Small intestine (tissue), 7 donors: Measurements from ENCODE around the gene SPNS2. TPM values are rescaled to one million over a fixed set of nuclear protein-coding genes. Genes with fewer than 3 reads are reported as not detected.
A peak's percentile ranks its signal among the peaks of the same experiment; 100 is the strongest.

Experiments used
- DNase-seq, 2 donors: peaks; one replicate each; pipeline versions ENCODE4 v3.0.0 to v3.0.0-alpha.2; 2013
- FAIRE-seq: peaks from 2 replicates; lab custom pipeline; 2012; peaks lifted over from hg19 to GRCh38; lab: Jason Lieb, UNC
- H3K27ac ChIP-seq, 3 donors: one replicate each; pipeline ENCODE4 v1.5.1; 2013; ENCODE audit warnings: low read length in 2 of 3, mild to moderate bottlenecking in 2 of 3, control low read depth in 1 of 3, inconsistent platforms in 1 of 3, low read depth in 1 of 3, moderate library complexity in 1 of 3
- H3K27me3 ChIP-seq, 3 donors: one replicate each; pipeline ENCODE4 v1.6.1; 2013; ENCODE audit warnings: low read length in 3 of 3, inconsistent platforms in 1 of 3; ENCODE audit not compliant: control insufficient read depth in 3 of 3, insufficient read depth in 3 of 3
- H3K36me3 ChIP-seq, 3 donors: one replicate each; pipeline ENCODE4 v1.6.1; 2013; ENCODE audit warnings: low read length in 3 of 3, inconsistent platforms in 1 of 3, low read depth in 1 of 3, mild to moderate bottlenecking in 1 of 3, moderate library complexity in 1 of 3; ENCODE audit not compliant: control insufficient read depth in 3 of 3, insufficient read depth in 2 of 3
- H3K4me1 ChIP-seq, 3 donors: one replicate each; pipeline ENCODE4 v1.6.1; 2013; ENCODE audit warnings: low read length in 2 of 3, inconsistent platforms in 1 of 3, low read depth in 1 of 3, mild to moderate bottlenecking in 1 of 3, moderate library complexity in 1 of 3; ENCODE audit not compliant: control insufficient read depth in 3 of 3, insufficient read depth in 2 of 3
- H3K4me3 ChIP-seq, 3 donors: one replicate each; pipeline ENCODE4 v1.5.1; 2013; ENCODE audit warnings: low read length in 3 of 3, control low read depth in 1 of 3, inconsistent platforms in 1 of 3, low read depth in 1 of 3, mild to moderate bottlenecking in 1 of 3, moderate library complexity in 1 of 3
- H3K9me3 ChIP-seq, 2 donors: one replicate each; pipeline ENCODE4 v1.6.1; 2013; ENCODE audit warnings: low read depth in 1 of 2, low read length in 1 of 2; ENCODE audit not compliant: control insufficient read depth in 2 of 2, insufficient read depth in 1 of 2
- WGBS, 3 donors: extraction: QIAGEN DNeasy Blood & Tissue Kit; methylation state at CpG; one replicate each; pipeline ENCODE4 v1.1.7; 2013; 5-methylcytosine and 5-hydroxymethylcytosine counted together
- polyA plus RNA-seq, 4 donors: library from polyadenylated mRNA; stranded (reverse) in 3 of 4; unstranded in 1 of 4; fragments of 200-250 nt in 3 of 4; fragments of 120-200 nt in 1 of 4; gene quantifications; one replicate each; pipeline versions ENCODE4 v1.2.1 to v1.2.3, GENCODE V29; 2013
- donor health status: healthy with polysubstance abuse.
- donor health status: control.
- donor health status: control.
- donor health status: Bipolar disorder and iron deficiency.
- donor health status: healthy.

The SPNS2 gene
- polyA plus RNA-seq, 4 donors, result 6.3 to 37.3 (median 22.3) TPM

DNA sequence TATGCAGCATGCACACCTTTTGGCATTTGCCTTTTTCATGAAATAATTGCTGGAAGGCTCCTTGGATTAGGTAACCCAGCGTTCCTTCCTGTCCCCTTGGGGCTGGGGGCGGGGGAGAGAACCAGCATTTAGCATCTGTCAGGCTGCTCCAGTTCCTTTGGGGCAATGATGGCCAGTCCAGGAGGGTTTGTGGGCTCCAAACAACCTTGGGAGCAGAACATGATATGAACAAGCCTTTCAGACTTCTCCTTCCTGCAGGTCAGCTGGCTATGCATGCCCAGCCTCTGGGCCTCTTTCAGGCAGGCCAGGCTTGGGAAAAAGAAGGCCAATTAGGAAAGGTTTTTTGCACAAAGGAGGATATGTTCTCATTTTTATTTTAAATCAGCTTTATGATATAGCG lies 84.5 kb downstream of the SPNS2 start:
- Histone ChIP-seq H3K36me3 (peaks cover 0 to 2% (median 0%) of the 10 kb centered on the region in 3 donors), H3K27ac (no peak overlapping the region), H3K4me1 (peaks cover 0 to 35% (median 0%) of the 10 kb centered on the region in 3 donors), H3K4me3 (no peak overlapping the region), H3K27me3 (peaks cover 11 to 23% (median 18%) of the 10 kb centered on the region in 3 donors), H3K9me3 (no peaks in the 10 kb centered on the region)
- no peak for DNase-seq
- WGBS, 3 donors, result 75 to 86% (median 77%) methylated on average over 3 of the region's 3 CpGs
- FAIRE-seq, result no peak

- Histone ChIP-seq H3K4me1 (peaks cover 0 to 40% (median 0%) of the 10 kb centered on the region in 3 donors), H3K9me3 (no peaks in the 10 kb centered on the region), H3K36me3 (peaks cover 0 to 2% (median 0%) of the 10 kb centered on the region in 3 donors), H3K27me3 (peaks cover 11 to 23% (median 18%) of the 10 kb centered on the region in 3 donors), H3K4me3 (peak overlapping the region in 2 of 3 donors; percentile 49 to 52), H3K27ac (peak overlapping the region in 1 of 3 donors; percentile 21)
- FAIRE-seq (no peak), DNase-seq (peak in 1 of 2 donors; percentile 75)
- WGBS, 3 donors, result 20 to 34% (median 31%) methylated on average over 10 to 12 of the region's 12 CpGs
Observed at GRCh38 chr17:4583782-4584100, 85.1 kb downstream of the SPNS2 start.

DNA sequence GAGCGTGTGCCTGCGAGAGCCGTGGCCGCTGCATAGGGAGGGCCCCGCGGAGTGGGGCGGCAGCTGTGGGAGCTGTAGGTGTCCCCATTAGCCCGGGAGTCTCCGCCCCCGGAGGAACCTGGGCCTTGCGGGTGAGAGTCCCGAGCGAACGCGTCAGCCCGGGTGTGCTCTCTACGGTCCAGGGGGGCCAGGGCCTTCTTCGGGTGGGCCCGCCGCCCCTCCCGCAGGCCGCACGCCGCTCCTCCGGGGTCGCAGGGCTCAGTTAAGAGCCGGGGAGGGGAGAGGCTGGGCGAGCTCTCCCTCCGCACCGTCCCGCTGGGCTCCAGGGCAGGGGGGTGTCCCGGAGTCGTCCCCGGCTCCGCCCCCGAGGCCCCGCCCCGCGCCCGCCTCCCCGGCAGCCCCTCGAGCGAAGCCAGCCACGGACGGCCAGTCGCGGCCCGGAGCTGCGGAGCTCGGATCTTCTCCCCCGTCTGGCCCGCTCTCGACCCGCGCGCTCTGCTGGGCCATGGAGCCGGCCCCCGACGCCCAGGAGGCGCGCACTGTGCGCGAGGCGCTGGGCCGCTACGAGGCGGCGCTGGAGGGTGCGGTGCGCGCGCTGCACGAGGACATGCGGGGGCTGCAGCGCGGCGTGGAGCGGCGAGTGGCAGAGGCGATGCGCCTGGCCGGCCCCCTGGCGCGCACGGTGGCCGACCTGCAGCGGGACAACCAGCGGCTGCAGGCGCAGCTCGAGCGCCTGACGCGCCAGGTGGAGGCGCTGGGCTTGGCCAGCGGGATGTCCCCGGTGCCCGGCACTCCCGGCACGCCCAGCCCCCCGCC lies 85.6 kb downstream of the SPNS2 start, which contains the start of gene SMTNL2:
TSS of gene SMTNL2 (plus strand) at position 429 of the 816 bp plus-strand sequence. CDS start at position 506, 77 bp downstream.
- DNase-seq (peak in 1 of 2 donors; percentile 76), FAIRE-seq (no peak)
- 0 to 2% (median 1%) methylated on average over 53 to 100 of the region's 100 CpGs for WGBS, 3 donors
- peaks cover 11 to 23% (median 18%) of the 10 kb centered on the region in 3 donors for H3K27me3 ChIP-seq
- no peaks in the 10 kb centered on the region for H3K9me3 ChIP-seq
- peak within 1 kb of the TSS in 1 of 3 donors; percentile 21 for H3K27ac ChIP-seq
- peaks cover 0 to 42% (median 0%) of the 10 kb centered on the region in 3 donors for H3K4me1 ChIP-seq
- peak within 1 kb of the TSS in 2 of 3 donors; percentile 49 to 52 for H3K4me3 ChIP-seq
- H3K36me3 ChIP-seq, result peaks cover 0 to 2% (median 0%) of the 10 kb centered on the region in 3 donors

GRCh38 chr17:4584917-4585637 lies 86.4 kb downstream of the SPNS2 start:
- Histone ChIP-seq H3K4me3 (peak overlapping the region in 2 of 3 donors; percentile 46 to 49), H3K27ac (no peak overlapping the region), H3K27me3 (peaks cover 11 to 23% (median 18%) of the 10 kb centered on the region in 3 donors), H3K9me3 (no peaks in the 10 kb centered on the region), H3K4me1 (peaks cover 0 to 42% (median 0%) of the 10 kb centered on the region in 3 donors), H3K36me3 (peaks cover 0 to 2% (median 0%) of the 10 kb centered on the region in 3 donors)
- WGBS, 3 donors, result 8 to 20% (median 18%) methylated on average over 32 to 57 of the region's 57 CpGs
- peak in 1 of 2 donors; percentile 65 for DNase-seq
- FAIRE-seq, result no peak

DNA sequence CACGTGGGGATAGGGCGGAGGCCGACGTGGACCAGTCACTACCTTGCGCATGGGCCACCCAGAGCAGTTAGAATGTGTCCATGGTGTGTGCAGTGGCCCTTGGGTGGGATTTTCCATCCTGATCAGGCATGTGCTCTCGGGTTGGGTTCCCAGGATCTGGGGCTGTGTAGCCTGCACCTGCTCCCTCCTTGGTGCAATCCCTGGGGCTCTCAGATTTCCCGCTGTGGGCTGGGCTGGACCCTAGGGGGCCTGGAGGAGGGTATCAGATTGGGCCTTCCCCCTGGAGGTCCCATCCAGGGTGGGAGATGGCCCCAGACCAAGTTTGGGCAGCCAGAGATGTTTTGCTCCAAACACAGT lies 86.9 kb downstream of the SPNS2 start:
- H3K27me3 ChIP-seq, result peaks cover 11 to 23% (median 18%) of the 10 kb centered on the region in 3 donors
- DNase-seq (no peak), FAIRE-seq (no peak)
- 37 to 66% (median 51%) methylated on average over 7 of the region's 7 CpGs for WGBS, 3 donors
- peaks cover 0 to 2% (median 0%) of the 10 kb centered on the region in 3 donors for H3K36me3 ChIP-seq
- H3K27ac ChIP-seq, result no peak overlapping the region
- H3K9me3 ChIP-seq, result no peaks in the 10 kb centered on the region
- peak overlapping the region in 1 of 3 donors; percentile 46 for H3K4me3 ChIP-seq
- peaks cover 0 to 42% (median 0%) of the 10 kb centered on the region in 3 donors for H3K4me1 ChIP-seq

GRCh38 chr17:4586043-4586442 lies 87.4 kb downstream of the SPNS2 start:
- peak overlapping the region in 1 of 3 donors; percentile 46 for H3K4me3 ChIP-seq
- peaks cover 0 to 2% (median 0%) of the 10 kb centered on the region in 3 donors for H3K36me3 ChIP-seq
- H3K4me1 ChIP-seq, result peaks cover 0 to 42% (median 0%) of the 10 kb centered on the region in 3 donors
- DNase-seq (peak in 1 of 2 donors; percentile 15), FAIRE-seq (no peak)
- no peak overlapping the region for H3K27ac ChIP-seq
- H3K9me3 ChIP-seq, result no peaks in the 10 kb centered on the region
- peaks cover 11 to 23% (median 18%) of the 10 kb centered on the region in 3 donors for H3K27me3 ChIP-seq
- 79 to 84% (median 79%) methylated on average over 9 of the region's 9 CpGs for WGBS, 3 donors

- DNase-seq (no peak), FAIRE-seq (no peak)
- Histone ChIP-seq H3K36me3 (peaks cover 0 to 5% (median 0%) of the 10 kb centered on the region in 3 donors), H3K9me3 (no peaks in the 10 kb centered on the region), H3K27ac (peak overlapping the region in 1 of 3 donors; percentile 17), H3K27me3 (peaks cover 11 to 23% (median 18%) of the 10 kb centered on the region in 3 donors), H3K4me3 (no peak overlapping the region), H3K4me1 (peaks cover 0 to 42% (median 0%) of the 10 kb centered on the region in 3 donors)
- WGBS, 3 donors, result 80 to 94% (median 91%) methylated on average over 7 of the region's 7 CpGs
Observed at GRCh38 chr17:4587195-4587594, 88.5 kb downstream of the SPNS2 start.

DNA sequence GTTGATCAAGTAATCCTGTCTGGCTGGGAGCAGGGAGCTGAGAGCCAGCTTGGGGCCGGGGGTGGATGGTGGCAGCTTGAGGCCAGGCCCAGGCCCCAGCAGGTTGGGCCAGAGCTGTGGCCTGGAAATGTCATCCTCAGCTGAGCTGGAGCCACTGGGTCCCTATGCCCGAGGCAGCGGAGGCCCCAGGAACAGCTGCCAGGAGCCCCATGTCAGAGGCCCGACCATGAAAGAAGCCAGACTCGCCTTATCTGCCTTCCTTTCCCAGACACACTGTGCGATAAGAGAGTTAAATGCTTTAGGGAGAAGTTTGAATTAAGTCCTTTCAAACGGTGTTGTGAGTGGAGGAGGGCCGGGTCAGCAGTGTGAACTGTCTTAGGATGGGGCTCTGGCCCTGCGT lies 89.1 kb downstream of the SPNS2 start:
- Histone ChIP-seq H3K4me3 (no peak overlapping the region), H3K4me1 (peaks cover 0 to 42% (median 0%) of the 10 kb centered on the region in 3 donors), H3K27ac (peak overlapping the region in 1 of 3 donors; percentile 27), H3K36me3 (peaks cover 0 to 7% (median 0%) of the 10 kb centered on the region in 3 donors), H3K9me3 (no peaks in the 10 kb centered on the region), H3K27me3 (peaks cover 8 to 21% (median 18%) of the 10 kb centered on the region in 3 donors)
- FAIRE-seq (no peak), DNase-seq (peak in 1 of 2 donors; percentile 41)
- 50 to 62% (median 55%) methylated on average over 9 of the region's 9 CpGs for WGBS, 3 donors
